K562 (cell line): ENCODE measurements around the gene NUAK1. TPM values are rescaled to one million over a fixed set of nuclear protein-coding genes. Genes with fewer than 3 reads are reported as not detected.

ENCODE experiments used
- ATAC-seq: fragments of 200-7000 bp; cut with Tn5 transposase; 3 replicates; pipeline ENCODE4 v1.9.1; 2020; ENCODE audit warnings: moderate library complexity
- BruUV-seq: library from RNA; stranded (reverse); fragments of 400-500 nt; replicated peaks from 2 replicates; lab custom pipeline; 2021; lab: Mats Ljungman, UMichigan
- CTCF ChIA-PET: fragments of 300-600 bp; formaldehyde crosslinking; extraction: SDS; loops from one replicate; lab custom pipeline; 2021; ENCODE audit warnings: low intra/inter-chr PET ratio; lab: Yijun Ruan, JAX
- POLR2A ChIA-PET: fragments of 300-600, 350-650 bp; sonication (Branson Sonifier 250); formaldehyde crosslinking; extraction: SDS; loops from one replicate; lab custom pipeline; 2021; ENCODE audit warnings: antibody characterized with exemption, inconsistent platforms; lab: Yijun Ruan, JAX
- DNase-seq, 4 experiments: peaks; one replicate each; pipeline versions ENCODE4 v3.0.0 to v3.0.0-alpha.2; 2011 to 2018; ENCODE audit warnings: low spot score in 3 of 4, mixed read lengths in 3 of 4; ENCODE audit errors: extremely low read depth in 1 of 4
- FAIRE-seq: peaks from 2 replicates; lab custom pipeline; 2011; peaks lifted over from hg19 to GRCh38; lab: Jason Lieb, UNC
- H2AFZ ChIP-seq: 2 replicates; pipeline ENCODE4 v1.6.0; 2011; ENCODE audit warnings: low read depth, low read length, control low read depth, inconsistent platforms
- H3K27ac ChIP-seq: fragments of 200-600 bp; 3 replicates; pipeline ENCODE4 v1.8.0; 2011; ENCODE audit warnings: low read depth, mild to moderate bottlenecking, control low read depth, inconsistent platforms, low read length, moderate library complexity, mixed read lengths; ENCODE audit errors: extremely low read depth
- H3K27me3 ChIP-seq, 2 experiments: fragments of 300-600 bp in 1 of 2; 2 replicates in 1 of 2; 3 replicates in 1 of 2; pipeline versions ENCODE4 v1.6.0 to v1.8.0; 2011; ENCODE audit warnings: inconsistent platforms in 2 of 2, low read length in 2 of 2, mild to moderate bottlenecking in 1 of 2, mixed read lengths in 1 of 2, moderate library complexity in 1 of 2; ENCODE audit not compliant: control insufficient read depth in 2 of 2, insufficient read depth in 2 of 2
- H3K36me3 ChIP-seq: fragments of 300-600 bp; 3 replicates; pipeline ENCODE4 v1.8.0; 2011; ENCODE audit warnings: mild to moderate bottlenecking, low read length, inconsistent platforms; ENCODE audit not compliant: control insufficient read depth, insufficient read depth
- H3K4me1 ChIP-seq, 2 experiments: fragments of 200-600 bp in 1 of 2; replicated peaks in 1 of 2; 2 replicates in 1 of 2; 3 replicates in 1 of 2; pipeline versions ENCODE4 v1.5.1 to v1.8.0; 2011; ENCODE audit warnings: inconsistent platforms in 2 of 2, low read length in 2 of 2, mild to moderate bottlenecking in 1 of 2, mixed read lengths in 1 of 2, moderate library complexity in 1 of 2; ENCODE audit not compliant: control insufficient read depth in 2 of 2, insufficient read depth in 2 of 2
- H3K4me2 ChIP-seq: 2 replicates; pipeline ENCODE4 v1.6.1; 2011; ENCODE audit warnings: low read length, control low read depth, inconsistent platforms, mixed read lengths; ENCODE audit not compliant: insufficient read depth
- H3K4me3 ChIP-seq: fragments of 200-600 bp; sonication (generic), shearing (Covaris generic); 2 replicates; pipeline ENCODE4 v1.5.1; 2016; ENCODE audit warnings: control low read depth, inconsistent platforms
- H3K79me2 ChIP-seq: fragments of 200-600 bp; 3 replicates; pipeline ENCODE4 v1.8.0; 2011; ENCODE audit warnings: low read length, inconsistent platforms; ENCODE audit not compliant: control insufficient read depth, insufficient read depth
- H3K9ac ChIP-seq, 2 experiments: 2 replicates each; pipeline versions ENCODE4 v1.6.0 to v1.6.1; 2011; ENCODE audit warnings: low read depth in 2 of 2, low read length in 2 of 2, control low read depth in 1 of 2, inconsistent platforms in 1 of 2, mild to moderate bottlenecking in 1 of 2, mixed read lengths in 1 of 2; ENCODE audit not compliant: insufficient read depth in 1 of 2
- H3K9me1 ChIP-seq: one replicate; pipeline ENCODE4 v1.6.0; 2011; ENCODE audit warnings: inconsistent platforms, mild to moderate bottlenecking, low read length, moderate library complexity; ENCODE audit not compliant: control insufficient read depth, insufficient read depth
- H3K9me3 ChIP-seq: replicated peaks from 2 replicates; pipeline ENCODE4 v1.5.1; 2011; ENCODE audit warnings: low read depth, low read length, inconsistent platforms; ENCODE audit not compliant: control insufficient read depth, insufficient read depth
- H4K20me1 ChIP-seq: replicated peaks from 2 replicates; pipeline ENCODE4 v1.6.1; 2011; ENCODE audit warnings: low read length, inconsistent platforms, mixed read lengths; ENCODE audit not compliant: control insufficient read depth, insufficient read depth
- CHD2 ChIP-seq: IDR thresholded peaks from 2 replicates; pipeline ENCODE4 v1.6.1; 2011; ENCODE audit warnings: low read depth, low read length
- CREM ChIP-seq: IDR thresholded peaks from 2 replicates; pipeline ENCODE4 v1.6.1; 2014; ENCODE audit warnings: antibody characterized with exemption, low read depth
- CXXC5 ChIP-seq: fragments of 250-450 bp; sonication (Bioruptor Pico); IDR thresholded peaks from 2 replicates; pipeline ENCODE4 v1.8.0; 2022; ENCODE audit warnings: inconsistent platforms, mild to moderate bottlenecking, moderate library complexity
- DMBX1 ChIP-seq: fragments of 250-450 bp; sonication (Bioruptor Pico); IDR thresholded peaks from 2 replicates; pipeline ENCODE4 v1.8.0; 2022; ENCODE audit warnings: inconsistent platforms, mild to moderate bottlenecking, moderate library complexity, borderline replicate concordance
- JUN ChIP-seq, 2 experiments: sonication (generic) in 1 of 2; formaldehyde crosslinking in 1 of 2; IDR thresholded peaks; 2 replicates each; pipeline versions ENCODE4 v1.6.1 to v1.8.0; 2012 to 2022; ENCODE audit warnings: borderline replicate concordance in 2 of 2, mild to moderate bottlenecking in 2 of 2, improper control_type of control experiment in 1 of 2, low read depth in 1 of 2, low read length in 1 of 2, missing genetic modification reagents in 1 of 2
- RB1 ChIP-seq: fragments of 450-650 bp; IDR thresholded peaks from 2 replicates; pipeline ENCODE4 v1.6.1; 2017; ENCODE audit warnings: low read depth, mild to moderate bottlenecking
- SLC30A9 ChIP-seq: fragments of 250-450 bp; sonication (Bioruptor Pico); IDR thresholded peaks from 2 replicates; pipeline ENCODE4 v1.8.0; 2022; ENCODE audit warnings: mild to moderate bottlenecking, moderate library complexity
- TEAD4 ChIP-seq, 2 experiments: sonication (generic) in 1 of 2; formaldehyde crosslinking in 1 of 2; IDR thresholded peaks; 2 replicates each; pipeline versions ENCODE4 v1.6.1 to v1.8.0; 2012 to 2022; ENCODE audit warnings: borderline replicate concordance in 1 of 2, inconsistent platforms in 1 of 2, low read length in 1 of 2, mild to moderate bottlenecking in 1 of 2, missing genetic modification reagents in 1 of 2
- ZNF311 ChIP-seq: fragments of 250-450 bp; sonication (Bioruptor Pico); IDR thresholded peaks from 2 replicates; pipeline ENCODE4 v1.4.0; 2020; ENCODE audit warnings: mild to moderate bottlenecking, moderate library complexity
- ZNF780A ChIP-seq: fragments of 250-450 bp; sonication (Bioruptor Pico); IDR thresholded peaks from 2 replicates; pipeline ENCODE4 v1.5.0; 2021; ENCODE audit warnings: mild to moderate bottlenecking
- WGBS: fragments of 100-300 bp; shearing (Covaris generic); methylation state at CpG from one replicate; pipeline ENCODE4 v1.1.6; 2016; ENCODE audit warnings: low coverage, mixed read lengths; ENCODE audit not compliant: insufficient coverage; ENCODE audit errors: missing lambda C conversion rate; 5-methylcytosine and 5-hydroxymethylcytosine counted together
- in situ Hi-C: fragments of 300-500 bp; cut with MboI; formaldehyde crosslinking; loops from 4 replicates; pipeline ENCODE4 v1.15.0; 2018; ENCODE audit warnings: inconsistent platforms, mixed read lengths
- intact Hi-C: fragments of 100-400 bp; cut with micrococcal nuclease; formaldehyde crosslinking; loops from 2 replicates; pipeline ENCODE4 v1.14.2; 2022
- polyA plus RNA-seq, 8 experiments: library from polyadenylated mRNA; depleted of rRNA in 4 of 8; stranded (reverse) in 5 of 8; unstranded in 3 of 8; fragments of >200 nt; fragmentation: Nextera tagmentation in 2 of 8; fragmentation: Illumina TruSeq in 1 of 8; extraction: Ambion mirVana in 2 of 8; extraction: Trizol in 1 of 8; gene quantifications; 2 replicates each; pipeline versions ENCODE4 v1.2.1 to v1.2.3, GENCODE V29; 2011 to 2014; ENCODE audit warnings: inconsistent platforms in 1 of 8, missing spikeins in 1 of 8
- total RNA-seq, 7 experiments: library from RNA; depleted of rRNA in 6 of 7; stranded (reverse); fragments of >200 nt in 6 of 7; fragmentation: Illumina TruSeq in 2 of 7; extraction: Trizol in 2 of 7; gene quantifications; 2 replicates each; pipeline versions ENCODE4 v1.2.1 to v1.2.3, GENCODE V29; 2011 to 2021; ENCODE audit warnings: low replicate concordance in 1 of 7
- TF ChIP-seq, protein P1 (sequence below): IDR thresholded peaks from 2 replicates; pipeline ENCODE4 v1.6.1; 2014; ENCODE audit warnings: antibody characterized with exemption
- TF ChIP-seq, protein P2 (sequence below): IDR thresholded peaks from 2 replicates; pipeline ENCODE4 v1.6.1; 2012; ENCODE audit warnings: low read depth, low read length, improper control_type of control experiment, borderline replicate concordance

The NUAK1 gene
- total and polyA plus RNA-seq, 9 of the 15 experiments (the other 6 are each of a cell fraction or from before 2014, with no cell fraction given): 0.02 TPM; not detected in 8

DNA sequence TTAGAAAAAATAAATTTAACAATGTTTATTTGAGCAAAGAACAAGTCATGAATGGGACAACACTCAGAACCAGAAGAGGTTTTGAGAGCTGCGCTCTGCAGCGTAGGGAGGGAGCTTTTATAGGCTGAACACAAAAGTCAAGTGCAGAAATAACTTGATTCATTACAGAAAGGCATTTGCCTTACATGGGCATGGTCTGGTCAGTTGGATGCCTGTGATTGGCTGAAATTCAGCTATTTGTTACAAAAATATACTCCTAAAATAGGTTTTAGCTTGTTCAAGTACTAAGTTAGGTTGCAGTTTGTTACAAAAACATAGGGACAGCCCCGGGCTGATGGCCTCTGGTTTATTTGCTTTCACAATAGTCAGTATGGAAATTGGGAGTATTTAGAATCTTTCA lies 118.0 kb downstream of the NUAK1 start:
- POLR2A ChIA-PET: no interaction called here
- H3K4me3 ChIP-seq: no peak overlapping the region
- no peak overlapping the region for H3K4me2 ChIP-seq
- CTCF ChIA-PET: no interaction called here
- BruUV-seq: no TSS peak
- intact Hi-C loops: loop anchor here (10.0 kb wide), 1 partner anchor 124 kb away; no protein-coding TSS in a partner anchor
- H3K9ac ChIP-seq: no peak overlapping the region
- no peak for DNase-seq
- no peak for ATAC-seq
- TF ChIP-seq JUN (IDR thresholded peaks at IDR 0.05; ENCODE audit: borderline replicate concordance, low read depth, low read length) (no peak), JUN (CRISPR knock-in tag; IDR thresholded peaks at IDR 0.05; ENCODE audit: borderline replicate concordance) (no peak), DMBX1 (CRISPR knock-in tag) (no peak), SLC30A9 (no peak), TEAD4 (IDR thresholded peaks at IDR 0.05; ENCODE audit: low read length) (no peak), TEAD4 (CRISPR knock-in tag; IDR thresholded peaks at IDR 0.05; ENCODE audit: borderline replicate concordance) (no peak), ZNF311 (CRISPR knock-in tag) (no peak), ZNF780A (no peak), CXXC5 (CRISPR knock-in tag) (no peak), CHD2 (no peak), CREM (no peak), RB1 (no peak)
- TF ChIP-seq, protein P1, sequence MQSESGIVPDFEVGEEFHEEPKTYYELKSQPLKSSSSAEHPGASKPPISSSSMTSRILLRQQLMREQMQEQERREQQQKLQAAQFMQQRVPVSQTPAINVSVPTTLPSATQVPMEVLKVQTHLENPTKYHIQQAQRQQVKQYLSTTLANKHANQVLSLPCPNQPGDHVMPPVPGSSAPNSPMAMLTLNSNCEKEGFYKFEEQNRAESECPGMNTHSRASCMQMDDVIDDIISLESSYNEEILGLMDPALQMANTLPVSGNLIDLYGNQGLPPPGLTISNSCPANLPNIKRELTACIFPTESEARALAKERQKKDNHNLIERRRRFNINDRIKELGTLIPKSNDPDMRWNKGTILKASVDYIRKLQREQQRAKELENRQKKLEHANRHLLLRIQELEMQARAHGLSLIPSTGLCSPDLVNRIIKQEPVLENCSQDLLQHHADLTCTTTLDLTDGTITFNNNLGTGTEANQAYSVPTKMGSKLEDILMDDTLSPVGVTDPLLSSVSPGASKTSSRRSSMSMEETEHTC: no peak
- TF ChIP-seq, protein P2, sequence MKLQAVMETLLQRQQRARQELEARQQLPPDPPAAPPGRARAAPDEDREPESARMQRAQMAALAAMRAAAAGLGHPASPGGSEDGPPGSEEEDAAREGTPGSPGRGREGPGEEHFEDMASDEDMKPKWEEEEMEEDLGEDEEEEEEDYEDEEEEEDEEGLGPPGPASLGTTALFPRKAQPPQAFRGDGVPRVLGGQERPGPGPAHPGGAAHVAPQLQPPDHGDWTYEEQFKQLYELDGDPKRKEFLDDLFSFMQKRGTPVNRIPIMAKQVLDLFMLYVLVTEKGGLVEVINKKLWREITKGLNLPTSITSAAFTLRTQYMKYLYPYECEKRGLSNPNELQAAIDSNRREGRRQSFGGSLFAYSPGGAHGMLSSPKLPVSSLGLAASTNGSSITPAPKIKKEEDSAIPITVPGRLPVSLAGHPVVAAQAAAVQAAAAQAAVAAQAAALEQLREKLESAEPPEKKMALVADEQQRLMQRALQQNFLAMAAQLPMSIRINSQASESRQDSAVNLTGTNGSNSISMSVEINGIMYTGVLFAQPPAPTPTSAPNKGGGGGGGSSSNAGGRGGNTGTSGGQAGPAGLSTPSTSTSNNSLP: no peak
- WGBS: 0% methylated on average over 3 of the region's 3 CpGs
- no peak overlapping the region for H3K27ac ChIP-seq
- H4K20me1 ChIP-seq: no peaks in the 10 kb centered on the region
- H3K4me1 ChIP-seq: no peaks in the 10 kb centered on the region
- no peak overlapping the region for H2AFZ ChIP-seq
- in situ Hi-C loops: no loop called here
- no peaks in the 10 kb centered on the region for H3K79me2 ChIP-seq
- no peaks in the 10 kb centered on the region; the same call in 1 of the 2 replicates for H3K9me3 ChIP-seq
- no peaks in the 10 kb centered on the region for H3K9me1 ChIP-seq
- H3K36me3 ChIP-seq: no peaks in the 10 kb centered on the region
- no peaks in the 10 kb centered on the region for H3K27me3 ChIP-seq
- no peak for FAIRE-seq
